Endodermal cell (in vitro differentiated cells): ENCODE results near the gene HMMR. TPM values are rescaled to one million over a fixed set of nuclear protein-coding genes. Genes with fewer than 3 reads are reported as not detected.
"Not testable (repeated sequence)": the region's sequence is repeated elsewhere in the genome, so short reads cannot be mapped to it uniquely, and the experiment has no call there.

Source experiments
- DNase-seq: peaks from one replicate; pipeline ENCODE4 v3.0.0-alpha.2; 2017
- H3K27ac ChIP-seq: 2 replicates; pipeline ENCODE4 v1.5.1; 2013; ENCODE audit warnings: mild to moderate bottlenecking, low read depth, low read length, moderate library complexity
- H3K27me3 ChIP-seq: 2 replicates; pipeline ENCODE4 v1.6.1; 2013; ENCODE audit warnings: mild to moderate bottlenecking, low read length, moderate library complexity; ENCODE audit not compliant: insufficient read depth, control insufficient read depth, poor library complexity, severe bottlenecking
- H3K36me3 ChIP-seq: 2 replicates; pipeline ENCODE4 v1.7.0; 2013; ENCODE audit warnings: mild to moderate bottlenecking, low read length, moderate library complexity; ENCODE audit not compliant: control insufficient read depth, insufficient read depth
- H3K4me1 ChIP-seq: one replicate; pipeline ENCODE4 v1.7.0; 2013; ENCODE audit warnings: low read length; ENCODE audit not compliant: control insufficient read depth, insufficient read depth
- H3K4me3 ChIP-seq: 2 replicates; pipeline ENCODE4 v1.5.1; 2013; ENCODE audit warnings: mild to moderate bottlenecking, low read length, moderate library complexity
- H3K9ac ChIP-seq: 2 replicates; pipeline ENCODE4 v1.6.1; 2013; ENCODE audit warnings: mild to moderate bottlenecking, low read length, moderate library complexity; ENCODE audit not compliant: poor library complexity, severe bottlenecking; ENCODE audit errors: extremely low read depth
- H3K9me3 ChIP-seq: 2 replicates; pipeline ENCODE4 v1.6.1; 2013; ENCODE audit warnings: mild to moderate bottlenecking, low read length, moderate library complexity; ENCODE audit not compliant: control insufficient read depth
- H3K27ac Mint-ChIP-seq: 2 replicates; pipeline ENCODE4 v1.8.0; 2020; ENCODE audit warnings: mixed read lengths
- H3K27me3 Mint-ChIP-seq: 2 replicates; pipeline ENCODE4 v1.8.0; 2021; ENCODE audit warnings: mild to moderate bottlenecking, mixed read lengths; ENCODE audit not compliant: insufficient read depth
- H3K36me3 Mint-ChIP-seq: 2 replicates; pipeline ENCODE4 v1.8.0; 2020; ENCODE audit warnings: low read depth, mixed read lengths
- H3K4me1 Mint-ChIP-seq: 2 replicates; pipeline ENCODE4 v1.8.0; 2020; ENCODE audit warnings: mixed read lengths
- H3K4me3 Mint-ChIP-seq: 2 replicates; pipeline ENCODE4 v1.8.0; 2020; ENCODE audit warnings: mild to moderate bottlenecking, moderate library complexity, mixed read lengths
- H3K9me3 Mint-ChIP-seq: 2 replicates; pipeline ENCODE4 v1.8.0; 2020; ENCODE audit warnings: mild to moderate bottlenecking, mixed read lengths
- CTCF ChIP-seq: fragments of 200-600 bp; sonication (generic); conservative IDR thresholded peaks from 2 replicates; pipeline ENCODE4 v1.5.0; 2021; ENCODE audit warnings: antibody characterized with exemption, mild to moderate bottlenecking
- WGBS, 2 experiments: methylation state at CpG; one replicate each; pipeline versions ENCODE4 v1.1.5 to v1.1.7; 2013; ENCODE audit warnings: missing lambda C conversion rate in 2 of 2, mixed read lengths in 1 of 2; ENCODE audit not compliant: insufficient coverage in 1 of 2, insufficient read length in 1 of 2; 5-methylcytosine and 5-hydroxymethylcytosine counted together
- long read RNA-seq, 4 experiments: library from polyadenylated mRNA in 2 of 4; library from RNA in 1 of 4; library from capped mRNA in 1 of 4; stranded (forward) in 3 of 4; unstranded in 1 of 4; transcript quantifications; one replicate each; pipeline ENCODE4 v2.0.0, GENCODE V29; 2020 to 2021; ENCODE audit warnings: inconsistent platforms in 1 of 4
- polyA plus RNA-seq, 2 experiments: library from polyadenylated mRNA; stranded (reverse); fragments of 50-300 nt; gene quantifications; one replicate each; pipeline ENCODE4 v1.2.3, GENCODE V29; 2013
- total RNA-seq, 2 donors: library from RNA; stranded (reverse); fragmentation: NEBNext Ultra II Directional in 1 of 2; extraction: Animal tissue kit (Norgen Biotek cat#: 25700) in 1 of 2; gene quantifications; 2 replicates in 1 of 2; 3 replicates in 1 of 2; pipeline ENCODE4 v1.2.1, GENCODE V29; 2021

The HMMR gene
- total RNA-seq = 10 to 100 TPM; 36.9 to 63.7 TPM
- 63.8 TPM for polyA plus RNA-seq (2013, experiment 1 of 2)
- polyA plus RNA-seq (2013, experiment 2 of 2) = 76.6 TPM
- long read RNA-seq, experiment 1, transcript HMMR-203 (18 exons, 3,102 nt) = major isoform, 6 of 30 reads
- long read RNA-seq, experiment 1, partial matches to known transcripts = 15 of 30 reads
- long read RNA-seq, experiment 1, other reads (novel, unspliced or antisense) = 7 of 30 reads
- long read RNA-seq, experiment 2, transcript HMMR-201 (17 exons, 2,872 nt) = major isoform, 56 of 96 reads
- long read RNA-seq, experiment 2, transcript HMMR-203 (18 exons, 3,102 nt) = minor isoform, 29 of 96 reads
- long read RNA-seq, experiment 2, partial matches to known transcripts = 7 of 96 reads
- long read RNA-seq, experiment 2, other reads (novel, unspliced or antisense) = 3 of 96 reads
- long read RNA-seq, experiment 3, transcript HMMR-201 (17 exons, 2,872 nt) = minor isoform, 21 of 94 reads
- long read RNA-seq, experiment 3, transcript HMMR-203 (18 exons, 3,102 nt) = major isoform, 24 of 94 reads
- long read RNA-seq, experiment 3, partial matches to known transcripts = 38 of 94 reads
- long read RNA-seq, experiment 3, other reads (novel, unspliced or antisense) = 9 of 94 reads
- long read RNA-seq, experiment 4, transcript HMMR-203 (18 exons, 3,102 nt) = minor isoform, 15 of 49 reads
- long read RNA-seq, experiment 4, transcript HMMR-201 (17 exons, 2,872 nt) = major isoform, 18 of 49 reads
- long read RNA-seq, experiment 4, partial matches to known transcripts = 15 of 49 reads
- long read RNA-seq, experiment 4, other reads (novel, unspliced or antisense) = 1 of 49 reads

- WGBS, 2 experiments = 0% methylated on average over 18 to 23 of the region's 23 CpGs
Observed at GRCh38 chr5:163460562-163461171, at the start of gene HMMR. TSS of gene HMMR (plus strand) at chr5:163460632. CDS start at chr5:163460693, 61 bp downstream.

GRCh38 chr5:163415673-163416072 is 44.8 kb upstream of the HMMR start:
- not testable (repeated sequence) for H3K36me3 ChIP-seq, H3K27ac ChIP-seq, H3K9me3 ChIP-seq, H3K9ac ChIP-seq, H3K27me3 ChIP-seq, H3K4me1 ChIP-seq, H3K9me3 Mint-ChIP-seq, H3K27me3 Mint-ChIP-seq
- 38 to 80% methylated on average over 1 to 15 of the region's 15 CpGs for WGBS, 2 experiments
- Mint-ChIP-seq H3K4me3 (peak overlapping the region; percentile 41), H3K27ac (peak overlapping the region; percentile 14), H3K36me3 (peaks cover 17% of the 10 kb centered on the region), H3K4me1 (peaks cover 19% of the 10 kb centered on the region)
- peak; percentile 79 for DNase-seq
- peak overlapping the region; percentile 3 for H3K4me3 ChIP-seq

More at GRCh38 chr5:163460562-163461171, at the start of gene HMMR:
- H3K27me3 ChIP-seq = no peaks in the 10 kb centered on the region
- H3K4me3 Mint-ChIP-seq = peak within 1 kb of the TSS; percentile 95
- peak within 1 kb of the TSS; percentile 99 for H3K27ac ChIP-seq
- H3K4me1 ChIP-seq = no peaks in the 10 kb centered on the region
- H3K36me3 ChIP-seq = peaks cover 27% of the 10 kb centered on the region
- no peaks in the 10 kb centered on the region for H3K27me3 Mint-ChIP-seq
- no peak for DNase-seq
- H3K9ac ChIP-seq = peak within 1 kb of the TSS; percentile 93
- no peaks in the 10 kb centered on the region for H3K9me3 Mint-ChIP-seq
- H3K27ac Mint-ChIP-seq = peak within 1 kb of the TSS; percentile 100
- peaks cover 15% of the 10 kb centered on the region for H3K4me1 Mint-ChIP-seq
- no peak for TF ChIP-seq CTCF
- H3K36me3 Mint-ChIP-seq = peaks cover 27% of the 10 kb centered on the region
- peak within 1 kb of the TSS; percentile 95 for H3K4me3 ChIP-seq
- no peaks in the 10 kb centered on the region for H3K9me3 ChIP-seq

GRCh38 chr5:163424836-163425235 is 35.6 kb upstream of the HMMR start:
- H3K4me1 Mint-ChIP-seq = peaks cover 2% of the 10 kb centered on the region
- H3K9me3 Mint-ChIP-seq = peaks cover 11% of the 10 kb centered on the region
- Histone ChIP-seq H3K9ac (no peak overlapping the region), H3K27me3 (no peaks in the 10 kb centered on the region), H3K36me3 (peaks cover 13% of the 10 kb centered on the region), H3K4me3 (no peak overlapping the region), H3K9me3 (no peaks in the 10 kb centered on the region), H3K27ac (no peak overlapping the region), H3K4me1 (no peaks in the 10 kb centered on the region)
- DNase-seq = no peak
- no peaks in the 10 kb centered on the region for H3K27me3 Mint-ChIP-seq
- H3K36me3 Mint-ChIP-seq = peaks cover 44% of the 10 kb centered on the region
- no peak overlapping the region for H3K4me3 Mint-ChIP-seq
- H3K27ac Mint-ChIP-seq = no peak overlapping the region
- WGBS, 2 experiments = 83 to 86% methylated on average over 1 of the region's 1 CpG
- no peak for TF ChIP-seq CTCF

- H3K27ac ChIP-seq, H3K9me3 ChIP-seq, H3K27me3 ChIP-seq, H3K4me1 Mint-ChIP-seq, H3K9ac ChIP-seq, H3K27me3 Mint-ChIP-seq, H3K4me1 ChIP-seq, DNase-seq, H3K27ac Mint-ChIP-seq, H3K4me3 Mint-ChIP-seq, H3K4me3 ChIP-seq: not testable (repeated sequence)
- Mint-ChIP-seq H3K9me3 (peaks cover 11% of the 10 kb centered on the region), H3K36me3 (peaks cover 35% of the 10 kb centered on the region)
- peaks cover 11% of the 10 kb centered on the region for H3K36me3 ChIP-seq
- WGBS, 2 experiments = 85 to 87% methylated on average over 2 to 4 of the region's 4 CpGs
Observed at GRCh38 chr5:163426128-163426527, 34.3 kb upstream of the HMMR start.
